HG03025 (cell line): Measurements from ENCODE around the gene JAKMIP1.
A peak's percentile ranks its signal among the peaks of the same experiment; 100 is the strongest.

Experiments
- ATAC-seq: cut with Tn5 transposase; IDR thresholded peaks from one replicate; pipeline ENCODE4 v1.9.1; 2021; ENCODE audit warnings: mild to moderate bottlenecking, moderate library complexity; ENCODE audit not compliant: unreplicated experiment, low FRiP score

The JAKMIP1 gene

GRCh38 chr4:6183740-6184139 is 16.6 kb downstream of the JAKMIP1 start:
- peak; percentile 46 for ATAC-seq

DNA sequence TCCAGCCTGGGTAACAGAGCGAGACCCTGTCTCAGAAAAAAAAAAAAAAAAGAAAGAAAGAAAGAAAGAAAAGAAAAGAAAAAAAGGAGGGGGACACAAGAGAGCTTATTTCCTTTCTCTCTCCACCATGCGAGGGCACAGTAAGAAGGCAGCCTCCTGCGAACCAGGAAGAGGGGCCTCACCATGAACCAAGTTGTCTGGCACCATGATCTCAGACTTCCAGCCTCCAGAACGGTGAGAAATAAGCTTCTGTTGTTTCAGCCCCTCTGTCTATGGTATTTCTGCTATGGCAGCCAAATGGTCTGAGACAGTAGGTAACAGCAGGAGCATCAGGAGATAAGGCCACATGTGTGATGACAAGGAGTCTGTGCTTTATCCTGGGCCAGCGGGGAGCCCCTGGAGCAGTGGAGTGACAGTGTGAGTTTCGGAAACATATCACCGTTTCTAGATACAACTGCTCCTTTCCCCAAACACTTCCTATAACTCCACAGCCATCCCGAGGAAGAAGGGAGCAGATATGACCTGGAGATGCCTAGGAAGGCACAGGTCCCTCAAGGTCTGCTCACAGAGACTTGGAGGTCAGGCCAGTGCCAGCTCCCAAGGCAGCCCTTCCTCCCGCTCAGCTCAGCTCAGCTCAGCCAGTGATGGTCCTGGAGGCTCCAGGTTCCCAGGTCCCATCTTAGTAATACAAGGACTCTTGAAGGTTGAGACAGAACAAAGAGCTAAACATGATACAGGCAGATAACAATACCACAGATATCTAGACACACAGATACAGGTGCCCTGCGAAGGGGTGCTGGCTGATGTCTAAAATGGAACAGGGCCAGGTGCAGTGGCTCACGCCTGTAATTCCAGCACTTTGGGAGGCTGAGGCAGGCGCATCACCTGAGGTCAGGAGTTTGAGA is 17.7 kb downstream of the JAKMIP1 start:
- ATAC-seq, result no peak

DNA sequence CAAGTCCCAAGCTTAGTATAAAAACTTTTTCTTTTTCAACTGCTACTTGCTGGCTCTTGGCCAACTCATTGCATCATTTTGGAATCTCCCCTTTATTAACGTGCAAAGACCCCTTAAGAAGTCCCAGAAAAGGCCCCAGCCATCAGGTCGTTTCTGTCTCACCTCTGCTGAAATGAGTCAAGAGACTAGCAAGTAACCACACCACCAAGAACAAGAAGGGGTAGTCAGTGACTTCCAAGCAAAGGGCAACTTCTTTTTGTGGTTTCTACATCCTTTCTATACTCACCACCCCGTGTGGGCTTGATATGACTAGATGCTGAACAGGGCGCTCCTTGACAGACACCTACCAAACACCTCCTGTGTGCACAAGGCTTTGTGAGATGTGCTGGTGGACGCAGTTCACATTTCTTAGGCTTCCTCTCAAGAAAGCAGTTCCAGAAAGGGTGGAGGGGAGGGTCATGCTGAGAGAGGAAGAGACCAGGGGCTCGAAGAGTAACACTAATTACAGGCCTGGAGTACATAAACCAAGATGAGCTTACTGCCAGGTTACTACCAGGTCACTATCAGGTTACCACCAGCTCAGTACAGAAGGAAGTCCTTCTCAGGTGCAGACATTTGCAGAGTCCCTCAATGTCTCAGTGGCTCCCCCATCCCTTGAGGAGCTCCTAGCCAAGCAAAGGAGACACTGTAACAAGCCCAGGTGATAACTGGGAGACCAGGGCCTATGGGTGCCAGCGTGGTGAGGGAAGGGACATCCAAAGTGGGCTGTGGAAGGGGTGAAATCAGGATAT is 19.3 kb downstream of the JAKMIP1 start:
- ATAC-seq, result peak; percentile 70

GRCh38 chr4:6179362-6179761 is 21.0 kb downstream of the JAKMIP1 start:
- no peak for ATAC-seq

DNA sequence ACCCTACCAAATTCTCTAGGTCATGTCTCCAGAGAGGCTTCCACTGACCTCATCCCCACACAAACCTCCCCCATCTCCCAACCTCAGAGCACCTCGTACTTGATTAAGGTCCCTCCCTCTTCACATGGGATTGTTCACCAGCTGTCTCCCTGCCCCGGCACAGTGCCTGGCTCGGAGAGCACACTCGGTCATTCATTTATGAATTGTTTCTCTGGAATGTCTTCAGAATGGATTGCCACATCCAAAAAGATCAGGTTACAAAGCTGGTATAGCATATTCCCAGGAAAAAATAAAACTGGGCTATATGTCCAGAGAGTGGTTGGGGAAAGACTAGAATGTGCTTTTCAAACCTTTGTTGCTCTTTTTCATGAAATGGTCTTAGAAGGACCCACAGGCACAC is 21.6 kb downstream of the JAKMIP1 start:
- no peak for ATAC-seq

DNA sequence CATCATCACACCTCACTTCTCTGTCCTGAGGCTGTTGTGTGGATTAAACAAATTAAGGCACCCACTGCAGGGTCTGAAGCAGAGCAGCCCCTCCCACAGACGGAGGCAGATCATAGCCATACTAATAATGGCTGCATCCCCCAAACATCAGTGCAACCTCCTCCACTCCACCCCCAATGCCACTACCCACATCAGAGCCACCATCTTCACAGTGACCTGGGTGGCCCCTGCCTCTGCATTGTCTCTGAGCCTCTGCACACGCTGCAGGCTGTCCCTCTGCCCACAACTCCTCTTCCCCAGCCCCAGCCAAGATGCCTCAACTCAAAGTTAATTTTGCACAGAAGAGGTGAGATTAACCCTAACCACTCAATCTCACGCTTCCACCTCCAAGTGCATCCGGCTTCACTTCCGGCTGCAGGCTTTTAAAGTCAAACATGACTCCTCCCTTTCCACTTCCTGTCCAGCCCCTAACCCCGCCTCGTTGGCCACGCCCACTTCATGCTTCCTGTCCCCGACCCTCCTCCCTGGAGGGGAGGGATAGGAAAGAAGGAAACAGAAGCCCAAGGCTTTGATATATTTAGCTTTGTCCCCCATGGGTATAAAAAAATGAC is 22.7 kb downstream of the JAKMIP1 start:
- no peak for ATAC-seq

- no peak for ATAC-seq
Observed at GRCh38 chr4:6175426-6175825, 24.9 kb downstream of the JAKMIP1 start.

DNA sequence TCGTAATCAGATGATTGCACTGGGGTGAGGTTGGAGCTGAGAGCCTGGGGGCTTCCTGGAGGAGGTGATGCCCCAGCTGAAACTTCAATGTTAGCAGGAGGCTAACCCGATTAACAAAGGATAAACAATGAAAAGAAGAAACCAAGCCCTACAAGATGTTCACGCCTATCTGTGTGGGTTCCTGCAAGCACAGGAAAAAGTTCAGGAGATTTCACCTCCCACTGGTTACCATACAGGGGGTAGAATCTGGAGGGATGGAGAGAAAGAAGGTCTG is 27.5 kb downstream of the JAKMIP1 start:
- no peak for ATAC-seq

GRCh38 chr4:6172093-6172926 is 28.0 kb downstream of the JAKMIP1 start:
- ATAC-seq, result no peak

DNA sequence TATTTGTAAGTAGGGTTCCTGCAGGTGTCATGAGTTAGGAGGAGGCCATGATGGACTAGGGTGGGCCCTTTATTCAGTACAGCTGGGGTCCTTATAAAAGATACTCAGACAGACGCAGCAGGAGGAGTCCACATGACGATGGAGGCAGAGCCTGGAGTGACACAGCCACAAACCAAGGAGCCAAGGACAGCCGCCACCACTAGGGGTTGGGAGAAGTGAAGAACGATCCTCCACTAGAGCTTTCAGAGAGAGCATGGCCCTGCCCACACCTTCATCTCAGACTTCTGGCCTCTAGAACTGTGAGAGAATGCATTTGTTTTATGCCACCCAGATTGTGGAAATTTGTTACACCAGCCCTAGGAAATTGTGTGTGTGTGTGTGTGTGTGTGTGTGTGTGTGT is 31.1 kb downstream of the JAKMIP1 start:
- ATAC-seq, result no peak

DNA sequence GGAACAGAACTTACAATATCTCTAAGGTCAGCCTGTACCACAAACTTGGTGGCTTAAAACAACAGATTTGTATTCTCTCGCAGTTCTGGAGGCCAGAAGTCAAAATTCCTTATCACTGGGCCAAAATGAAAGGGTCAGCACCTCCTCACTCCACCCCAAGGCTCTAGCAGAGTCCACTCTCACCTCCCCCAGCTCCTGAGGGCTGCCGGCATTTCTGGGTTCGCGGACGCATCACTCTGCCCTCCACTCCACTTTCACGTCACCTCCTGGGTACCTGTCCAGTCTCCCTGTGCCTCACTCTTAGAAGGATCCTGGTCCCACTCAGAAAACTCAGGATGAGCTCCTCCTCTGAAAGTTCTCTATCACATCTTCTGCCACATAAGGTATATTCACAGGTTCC is 34.6 kb downstream of the JAKMIP1 start:
- ATAC-seq, result no peak

DNA sequence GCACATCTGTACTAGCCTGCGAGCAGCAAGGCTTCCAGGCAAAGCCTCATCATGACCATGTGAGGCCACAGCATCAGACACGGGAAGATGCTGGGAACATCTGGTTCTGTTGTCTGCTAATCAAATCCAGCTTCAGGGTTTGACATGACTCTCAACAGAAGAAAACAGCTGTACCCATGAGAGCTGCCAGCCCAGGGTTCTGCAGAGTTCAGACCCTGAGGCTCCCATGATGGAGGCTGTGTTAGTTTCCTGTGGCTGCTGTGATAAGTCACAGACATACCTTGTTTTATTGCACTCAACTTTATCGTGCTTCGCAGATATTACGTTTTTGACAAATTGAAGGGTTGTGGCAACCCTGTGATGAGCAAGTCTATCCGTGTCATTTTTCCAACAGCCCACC is 37.5 kb downstream of the JAKMIP1 start:
- ATAC-seq, result no peak

GRCh38 chr4:6161921-6162464 is 38.4 kb downstream of the JAKMIP1 start:
- no peak for ATAC-seq

DNA sequence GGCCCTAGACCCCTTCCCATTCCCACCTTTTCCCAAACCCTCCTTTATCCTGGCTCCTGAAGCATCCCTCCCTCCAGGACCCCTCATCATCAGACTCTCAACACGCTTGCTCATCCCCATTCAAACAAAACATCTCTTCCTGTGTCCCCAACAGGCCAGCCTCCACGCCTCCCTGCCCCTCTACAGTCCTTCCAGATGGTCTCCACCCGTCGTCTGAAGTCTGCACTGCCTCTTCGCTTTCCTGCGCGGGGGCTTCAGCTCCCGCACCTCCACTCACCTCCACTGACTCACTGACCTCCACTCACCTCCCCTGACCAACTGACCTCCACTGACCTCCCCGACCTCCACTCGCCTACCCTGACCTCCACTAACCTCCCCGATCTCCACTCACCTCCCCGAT is 39.8 kb downstream of the JAKMIP1 start:
- no peak for ATAC-seq

- no peak for ATAC-seq
Observed at GRCh38 chr4:6157926-6158325, 42.4 kb downstream of the JAKMIP1 start.

DNA sequence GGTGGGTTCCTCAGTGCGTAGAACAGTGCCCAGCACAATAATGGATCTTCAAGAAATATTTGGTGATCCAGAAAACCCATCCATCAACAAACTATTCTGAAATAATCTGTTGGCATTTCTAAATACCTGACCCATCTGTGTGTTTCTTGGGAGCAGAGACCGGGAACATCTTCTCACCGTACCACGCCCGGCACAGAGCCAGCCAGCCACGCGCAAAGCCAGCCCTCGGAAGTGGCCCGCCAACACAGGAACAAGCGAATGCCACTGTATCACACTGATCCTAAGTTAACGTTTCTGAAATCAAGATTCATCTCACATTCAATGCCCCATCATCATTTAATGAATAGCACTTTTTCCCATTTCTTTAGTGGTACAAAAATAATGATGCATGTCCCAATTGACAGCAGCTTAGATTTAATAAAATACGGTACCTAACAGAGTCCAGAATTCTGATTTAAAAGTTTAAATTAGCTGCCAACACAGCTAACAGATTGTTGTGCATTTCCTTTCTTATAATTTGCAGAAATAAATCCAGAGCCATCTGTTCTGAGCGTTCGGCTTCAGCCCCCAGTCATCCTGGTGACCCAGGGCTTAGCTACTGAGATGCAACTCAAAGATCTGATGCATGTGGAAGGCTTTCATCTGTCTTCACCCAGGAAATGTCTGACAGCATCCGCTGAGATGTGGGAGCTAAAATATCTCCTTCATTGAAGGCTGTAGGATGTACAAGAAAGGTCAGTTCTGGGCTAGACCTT is 44.2 kb downstream of the JAKMIP1 start:
- no peak for ATAC-seq

DNA sequence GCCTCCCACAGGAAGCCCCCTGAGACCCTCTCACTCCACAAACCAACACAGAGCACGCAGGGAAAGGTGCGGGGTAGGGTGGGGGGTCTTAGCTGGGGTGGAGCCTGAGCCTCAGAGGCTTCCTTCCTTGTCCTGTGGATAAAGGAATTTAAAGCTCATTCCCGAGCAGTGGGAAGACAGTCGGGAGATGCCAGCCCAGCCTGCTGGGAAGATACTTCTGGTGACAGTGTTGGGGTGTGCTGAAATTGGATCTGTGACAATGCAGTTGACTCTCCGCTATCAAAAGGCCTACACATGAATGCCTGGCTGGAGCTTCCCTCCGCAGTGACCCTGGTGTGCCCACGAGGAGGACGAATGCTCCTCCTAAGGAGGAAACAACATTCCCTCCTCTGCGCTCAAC is 45.5 kb downstream of the JAKMIP1 start:
- ATAC-seq, result no peak

GRCh38 chr4:6153874-6154273 is 46.5 kb downstream of the JAKMIP1 start:
- no peak for ATAC-seq

DNA sequence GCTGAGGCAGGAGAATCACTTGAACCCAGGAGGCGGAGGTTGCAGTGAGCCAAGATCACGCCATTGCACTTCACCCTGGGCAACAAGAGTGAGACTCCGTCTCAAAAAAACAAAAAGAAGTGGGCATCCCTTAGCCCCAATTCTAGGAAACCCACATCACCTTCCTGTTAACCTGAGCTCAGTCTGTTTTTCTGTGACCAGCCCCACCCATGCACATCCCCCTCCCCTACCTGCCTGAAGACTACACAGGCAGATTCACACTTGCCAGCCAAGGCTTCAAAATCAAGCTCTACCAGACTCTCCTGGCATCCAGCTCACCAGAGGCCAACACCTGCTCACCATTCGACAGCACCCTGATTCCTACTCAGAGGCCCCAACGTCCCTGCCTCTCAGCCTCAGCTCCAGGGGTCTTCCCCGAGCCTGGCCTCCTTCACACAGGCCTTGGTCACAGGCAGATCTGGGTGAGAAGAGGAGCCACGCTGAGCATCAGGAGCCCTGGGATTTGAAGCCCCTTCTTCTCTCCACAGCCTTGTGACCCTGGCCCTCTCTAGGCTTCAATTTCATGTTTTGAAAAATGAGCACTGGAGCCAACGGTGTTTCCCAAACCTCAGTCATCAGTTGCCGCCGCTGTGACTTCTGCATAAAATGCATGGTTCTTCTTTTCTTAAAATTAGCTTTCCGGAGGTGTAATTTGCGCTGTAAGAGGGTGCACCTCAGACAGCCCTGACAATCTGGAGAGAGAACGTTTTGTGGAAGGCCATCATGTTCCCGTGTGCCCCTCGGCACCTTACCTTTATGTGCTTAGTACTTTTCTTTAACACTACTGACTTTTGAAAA is 47.3 kb downstream of the JAKMIP1 start:
- ATAC-seq, result no peak
